GM18909 (cell line): ENCODE results near the gene INAVA.

Experiments used
- ATAC-seq: cut with Tn5 transposase; IDR thresholded peaks from one replicate; pipeline ENCODE4 v1.9.1; 2021; ENCODE audit warnings: mild to moderate bottlenecking; ENCODE audit not compliant: unreplicated experiment, poor library complexity

Gene INAVA, protein sequence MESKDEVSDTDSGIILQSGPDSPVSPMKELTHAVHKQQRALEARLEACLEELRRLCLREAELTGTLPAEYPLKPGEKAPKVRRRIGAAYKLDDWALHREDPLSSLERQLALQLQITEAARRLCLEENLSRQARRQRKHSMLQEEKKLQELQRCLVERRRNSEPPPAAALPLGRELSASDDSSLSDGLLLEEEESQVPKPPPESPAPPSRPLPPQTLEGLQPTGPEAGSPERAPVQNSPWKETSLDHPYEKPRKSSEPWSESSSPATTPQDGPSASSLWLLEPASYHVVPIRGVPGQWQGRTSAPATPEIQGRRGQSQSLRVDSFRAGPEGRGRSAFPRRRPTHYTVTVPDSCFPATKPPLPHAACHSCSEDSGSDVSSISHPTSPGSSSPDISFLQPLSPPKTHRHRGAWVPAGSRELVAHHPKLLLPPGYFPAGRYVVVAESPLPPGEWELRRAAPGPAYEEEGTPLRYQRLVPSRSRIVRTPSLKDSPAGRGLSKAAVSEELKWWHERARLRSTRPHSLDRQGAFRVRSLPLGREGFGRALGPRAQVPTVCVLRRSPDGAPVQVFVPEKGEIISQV

DNA sequence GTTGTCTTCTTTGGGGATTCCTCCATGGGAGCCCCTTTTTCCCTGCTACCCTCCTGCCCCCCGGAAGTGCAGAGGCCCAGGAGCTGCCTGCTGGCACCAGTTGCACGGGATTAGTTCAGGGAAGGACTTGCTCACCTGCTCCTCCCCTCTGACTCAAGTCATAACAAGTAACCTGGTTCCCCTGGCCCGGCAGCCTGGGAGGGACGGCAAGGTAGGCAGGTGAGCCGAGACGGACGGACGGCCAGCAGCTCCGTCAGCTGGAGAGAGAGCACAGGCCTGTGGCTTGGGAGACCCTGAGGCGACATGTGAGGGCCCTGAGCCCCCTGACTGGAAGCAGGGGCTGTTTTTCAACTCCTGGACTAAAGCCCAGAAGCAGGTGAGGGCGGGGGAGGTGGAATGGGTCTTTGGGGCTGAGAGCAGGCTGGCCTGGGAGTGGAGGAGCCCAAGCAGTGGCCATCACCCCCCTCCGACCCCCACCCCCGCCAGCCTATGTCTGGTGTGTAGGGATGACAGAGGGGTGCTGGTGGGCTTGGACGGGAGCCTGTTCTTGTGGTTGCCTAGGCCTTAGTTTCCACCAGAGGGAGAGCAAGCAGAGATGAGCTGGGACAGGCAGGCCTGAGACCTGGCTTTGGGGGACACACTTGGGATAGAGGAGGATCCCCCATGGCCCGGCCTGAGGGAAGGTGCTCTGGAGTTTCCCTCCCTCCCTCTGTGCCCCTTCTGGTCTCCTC lies at the start of gene INAVA:
INAVA (plus strand) TSS at position 189 of the 731 bp plus-strand sequence. CDS start 3,501 bp downstream, outside the sequence.
- no peak for ATAC-seq

DNA sequence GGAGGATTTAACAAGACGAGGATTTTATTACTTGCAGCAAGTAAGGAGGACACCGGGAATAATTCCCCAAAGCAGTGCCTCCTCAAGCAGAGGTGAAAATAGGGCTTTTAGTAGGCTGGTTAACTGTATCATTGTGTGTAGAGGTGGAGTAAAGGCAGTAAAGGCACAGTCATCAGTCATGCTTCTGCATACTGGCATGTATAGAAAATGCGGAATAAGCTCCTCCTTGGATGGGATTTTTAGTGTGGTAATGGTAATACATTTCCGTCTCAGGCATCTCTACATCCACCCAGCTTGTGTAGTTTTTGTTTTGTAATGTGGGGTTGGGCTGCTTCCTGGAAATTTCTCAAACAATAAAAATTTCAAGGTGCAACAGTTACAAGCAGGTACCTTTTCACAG lies 49.3 kb upstream of the INAVA start:
- no peak for ATAC-seq

DNA sequence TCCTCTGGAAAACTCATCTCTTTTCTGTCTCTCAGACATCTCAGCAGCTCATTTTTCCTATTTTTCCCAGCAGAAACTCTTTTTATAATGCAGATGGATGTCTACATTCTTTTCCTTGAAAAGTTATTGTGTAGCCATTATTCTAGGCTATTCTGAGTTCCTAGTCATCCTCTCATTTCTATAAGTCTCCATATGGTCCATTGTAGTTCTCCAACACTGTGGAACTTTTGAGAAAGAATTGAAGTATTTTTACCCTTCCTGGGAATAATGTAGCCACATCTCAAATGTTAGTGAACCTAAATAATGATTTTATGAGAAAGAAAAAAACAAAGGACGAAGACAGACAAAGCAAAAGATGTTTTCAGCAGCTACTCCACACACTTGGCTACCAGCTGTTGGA lies 48.3 kb upstream of the INAVA start:
- ATAC-seq, result no peak

DNA sequence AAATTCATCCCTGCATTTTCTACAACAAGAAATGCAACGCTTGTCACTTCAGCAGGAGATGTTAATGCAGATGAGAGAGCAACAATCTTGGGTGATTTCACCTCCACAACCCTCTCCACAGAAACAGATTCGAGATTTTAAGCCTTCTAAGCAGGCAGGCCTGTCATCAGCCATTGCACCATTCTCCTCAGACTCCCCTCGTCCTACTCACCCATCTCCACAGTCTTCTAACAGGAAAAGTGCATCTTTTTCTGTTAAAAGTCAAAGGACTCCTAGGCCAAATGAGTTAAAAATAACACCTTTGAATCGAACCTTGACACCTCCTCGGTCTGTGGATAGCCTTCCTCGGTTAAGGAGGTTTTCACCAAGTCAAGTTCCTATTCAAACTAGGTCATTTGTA lies 45.3 kb upstream of the INAVA start:
- ATAC-seq, result no peak

DNA sequence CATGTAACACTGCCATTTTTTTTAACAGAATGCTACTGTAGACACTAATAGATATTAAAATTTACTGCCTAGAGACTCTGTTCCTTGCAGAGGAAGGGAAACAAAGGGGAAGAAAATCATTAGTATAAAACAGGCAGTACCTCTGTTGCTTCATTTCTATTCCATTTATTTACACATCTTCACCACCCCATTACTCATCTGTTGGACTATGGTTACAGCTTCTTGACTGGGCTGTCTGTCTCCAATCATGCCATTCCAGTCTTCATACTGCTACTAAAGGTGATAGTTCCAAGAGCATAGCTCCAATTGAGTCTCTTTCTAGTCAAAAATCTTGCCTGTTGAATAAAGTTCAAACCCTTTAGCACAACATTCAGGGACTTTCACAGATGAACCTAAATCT lies 44.1 kb upstream of the INAVA start:
- no peak for ATAC-seq

DNA sequence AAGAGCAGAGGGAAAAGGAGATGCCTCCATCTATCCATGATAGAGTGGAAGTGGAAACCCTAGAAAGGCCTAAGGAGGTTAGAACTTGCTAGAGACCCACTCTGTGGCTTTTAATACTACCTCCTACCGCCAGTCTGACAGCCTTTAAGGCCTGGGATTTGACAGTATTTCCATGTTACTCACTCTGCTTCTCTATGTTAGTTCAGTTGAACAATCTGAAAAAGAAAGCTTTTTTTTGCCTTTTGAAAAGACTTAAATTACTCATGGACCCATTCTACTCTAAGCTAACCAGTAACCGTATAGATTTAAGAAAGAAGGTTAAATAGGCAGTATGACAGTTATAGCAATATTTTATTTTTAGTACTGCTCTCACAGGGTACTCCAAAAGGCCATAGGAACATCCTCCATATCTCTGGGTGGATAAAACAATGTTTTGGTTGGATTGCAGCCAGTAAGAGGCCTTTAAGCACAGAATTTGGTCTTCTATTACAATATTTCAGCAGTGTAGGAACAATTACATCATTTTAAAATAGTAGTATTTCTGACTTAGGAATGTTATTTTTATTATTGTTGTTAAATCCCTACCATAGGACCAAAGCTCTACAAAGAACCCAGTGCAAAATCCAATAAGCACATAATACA lies 37.9 kb upstream of the INAVA start:
- ATAC-seq, result no peak

DNA sequence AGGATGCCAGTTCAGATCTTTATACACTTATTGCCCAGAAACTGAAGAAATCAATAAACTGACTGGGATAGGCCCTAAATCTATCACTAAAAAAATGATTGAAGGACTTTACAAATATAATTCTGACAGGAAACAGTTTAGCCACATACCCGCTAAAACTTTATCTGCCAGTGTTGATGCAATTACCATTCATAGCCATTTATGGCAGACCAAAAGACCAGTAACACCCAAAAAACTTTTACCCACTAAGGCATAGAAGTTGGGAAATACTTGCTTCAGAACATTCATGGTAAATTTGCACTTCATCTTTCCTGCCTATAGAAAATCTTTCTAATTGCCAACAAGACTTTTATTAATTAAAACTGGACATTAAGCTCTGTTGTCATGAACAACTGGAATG lies 36.9 kb upstream of the INAVA start:
- no peak for ATAC-seq

DNA sequence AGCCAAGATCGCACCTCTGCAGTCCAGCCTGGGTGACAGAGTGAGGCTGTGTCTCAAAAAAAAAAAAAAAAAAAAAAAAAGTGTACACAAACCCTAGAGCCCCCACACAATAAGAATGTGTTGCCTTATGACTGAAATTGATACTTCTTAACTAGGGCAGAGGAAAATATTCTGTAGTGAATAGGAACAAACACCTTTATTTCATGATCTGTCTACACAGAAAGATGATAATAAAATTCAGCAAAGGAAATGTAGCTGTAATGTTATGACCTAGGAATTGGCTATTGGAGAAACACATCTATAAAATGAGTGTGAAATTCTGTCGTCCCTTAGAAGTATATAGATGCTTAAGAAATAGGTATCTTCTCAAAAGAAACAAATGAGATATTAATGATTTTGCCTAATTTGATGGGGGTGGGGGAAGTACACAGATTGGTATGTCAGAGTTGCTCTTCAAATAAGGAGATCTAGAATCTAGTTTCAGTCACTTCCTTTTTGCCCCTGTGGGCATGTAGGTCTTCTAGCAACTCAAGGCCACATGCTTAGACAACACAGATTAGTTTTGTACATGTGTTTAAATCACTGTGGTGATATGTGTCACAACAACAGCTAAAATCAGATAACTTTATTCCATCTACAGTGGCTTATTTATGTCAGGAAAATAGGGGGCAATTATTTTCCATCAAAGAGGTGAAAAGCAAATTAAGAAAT lies 32.6 kb upstream of the INAVA start:
- peak; percentile 23 for ATAC-seq

DNA sequence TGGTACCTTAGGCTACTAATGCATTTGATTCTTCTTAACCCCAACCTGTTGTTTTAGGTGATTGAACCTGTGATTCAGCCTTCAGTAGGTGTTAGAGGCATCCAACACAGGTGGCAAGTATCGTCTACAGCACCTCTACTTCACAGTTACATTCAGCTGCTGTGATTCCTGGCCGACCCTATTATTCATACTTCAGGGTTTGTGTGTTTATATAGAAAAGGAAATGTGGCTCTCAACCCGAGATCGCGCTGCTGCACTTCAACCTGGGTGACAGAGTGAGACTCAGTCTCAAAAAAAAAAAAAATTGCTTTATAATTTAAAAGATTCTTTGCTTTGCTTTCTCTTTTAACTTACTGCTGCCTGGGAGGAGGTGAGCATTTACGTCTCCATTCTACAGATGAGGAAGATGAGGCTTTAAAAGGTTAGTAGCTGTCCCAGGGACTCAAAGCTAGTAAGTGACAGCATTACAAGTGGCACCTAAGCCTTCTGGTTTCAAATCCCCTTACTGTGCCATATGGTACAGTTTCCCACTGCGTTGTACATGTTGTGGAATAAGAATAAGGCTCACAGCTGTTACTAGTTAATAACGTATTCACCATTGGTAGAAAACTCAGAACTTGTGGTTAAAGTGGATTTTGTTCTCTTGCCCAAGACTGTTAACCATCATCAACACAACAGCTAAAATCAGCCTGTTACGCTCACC lies 31.8 kb upstream of the INAVA start:
- no peak for ATAC-seq

DNA sequence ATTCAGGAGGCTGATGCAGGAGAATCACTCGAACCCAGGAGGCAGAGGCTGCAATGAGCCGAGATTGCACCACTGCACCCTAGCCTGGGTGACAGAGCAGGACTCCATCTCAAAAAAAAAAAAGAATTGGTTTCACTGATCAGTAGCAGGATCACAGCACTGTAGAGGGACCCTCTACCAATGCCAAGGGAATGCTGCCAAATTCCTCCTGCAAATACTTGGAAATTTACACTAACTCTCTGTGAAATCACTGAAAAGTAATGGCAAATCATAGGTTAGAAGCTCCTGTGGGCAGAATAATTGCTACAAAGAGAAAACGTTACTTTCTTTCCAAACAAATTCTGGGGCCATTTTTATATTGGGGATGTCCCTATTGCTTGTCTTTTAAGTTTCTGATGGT lies 28.6 kb upstream of the INAVA start:
- ATAC-seq, result no peak

DNA sequence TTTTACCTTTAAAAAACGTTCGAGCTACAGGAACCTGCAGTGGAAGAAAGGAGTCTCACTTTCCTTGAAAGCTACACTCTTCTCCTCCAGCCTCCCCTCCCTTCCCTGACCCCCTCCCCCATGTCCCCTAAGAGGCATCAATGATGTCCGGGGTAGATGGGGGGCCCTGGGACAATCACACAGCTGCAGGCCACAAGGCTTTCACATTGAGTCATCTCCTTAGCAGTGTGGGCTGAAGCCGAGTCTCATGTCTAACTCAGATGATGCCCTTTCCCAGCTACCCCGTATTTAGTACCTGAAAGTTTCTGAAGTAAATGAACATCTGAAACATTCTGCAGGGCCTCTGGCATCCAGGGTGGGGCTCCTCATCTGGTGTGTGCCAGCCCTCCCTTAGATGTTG lies 28.2 kb upstream of the INAVA start:
- ATAC-seq, result peak; percentile 84

DNA sequence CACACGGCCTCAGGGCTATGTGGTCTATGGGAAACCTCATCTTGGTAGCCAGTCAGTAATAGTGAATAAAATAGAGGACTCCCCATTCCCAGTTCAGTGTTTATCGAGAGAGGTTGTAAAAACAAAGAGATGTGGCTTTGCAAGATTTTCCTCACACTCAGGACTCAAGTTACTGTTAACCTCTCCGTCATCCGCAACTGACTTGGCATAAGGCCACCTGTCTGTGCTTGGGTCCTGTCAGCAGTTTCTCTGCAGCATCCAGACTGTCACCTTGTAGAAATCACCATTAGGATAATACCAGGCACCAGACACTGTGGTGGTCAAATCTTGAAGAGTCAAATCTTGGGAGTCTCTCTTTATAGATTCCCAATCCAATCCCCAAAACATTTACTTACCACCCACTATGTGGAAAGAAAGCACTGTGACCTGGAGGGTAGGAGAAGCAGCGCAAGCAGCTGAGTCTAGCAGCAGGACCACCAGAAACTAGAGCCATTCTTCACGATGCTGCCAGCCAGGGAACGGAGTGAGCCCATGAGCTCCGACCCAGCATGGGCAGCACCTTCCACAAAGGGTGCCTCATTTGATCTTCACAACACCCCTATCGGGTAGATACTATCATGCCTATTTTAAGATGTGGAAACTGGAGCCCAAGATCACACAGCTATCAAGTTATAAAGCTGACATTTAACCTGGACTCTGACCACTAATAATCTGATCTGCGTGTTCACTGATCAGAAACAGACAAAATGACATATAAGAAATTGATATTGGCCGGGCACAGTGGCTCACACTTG lies 27.5 kb upstream of the INAVA start:
- peak; percentile 2 for ATAC-seq

DNA sequence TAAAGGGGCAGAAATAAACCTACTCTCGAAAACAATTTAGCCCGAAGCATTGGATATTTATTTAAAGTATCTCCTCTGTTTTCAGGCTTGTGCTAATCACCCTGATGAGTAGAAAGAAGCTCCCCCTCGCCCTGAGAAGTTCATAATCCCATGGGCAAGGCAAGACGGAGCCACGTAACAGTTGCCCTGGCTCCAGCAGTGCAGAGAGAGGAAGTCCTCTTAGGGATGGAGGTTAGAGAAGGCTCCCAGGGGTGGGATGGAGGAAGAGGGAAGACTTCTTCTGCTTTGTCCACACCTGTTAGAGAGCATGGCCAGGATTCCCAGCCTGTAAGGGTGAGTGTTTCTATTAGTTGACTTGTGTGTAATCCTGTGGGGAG lies 25.3 kb upstream of the INAVA start:
- no peak for ATAC-seq

DNA sequence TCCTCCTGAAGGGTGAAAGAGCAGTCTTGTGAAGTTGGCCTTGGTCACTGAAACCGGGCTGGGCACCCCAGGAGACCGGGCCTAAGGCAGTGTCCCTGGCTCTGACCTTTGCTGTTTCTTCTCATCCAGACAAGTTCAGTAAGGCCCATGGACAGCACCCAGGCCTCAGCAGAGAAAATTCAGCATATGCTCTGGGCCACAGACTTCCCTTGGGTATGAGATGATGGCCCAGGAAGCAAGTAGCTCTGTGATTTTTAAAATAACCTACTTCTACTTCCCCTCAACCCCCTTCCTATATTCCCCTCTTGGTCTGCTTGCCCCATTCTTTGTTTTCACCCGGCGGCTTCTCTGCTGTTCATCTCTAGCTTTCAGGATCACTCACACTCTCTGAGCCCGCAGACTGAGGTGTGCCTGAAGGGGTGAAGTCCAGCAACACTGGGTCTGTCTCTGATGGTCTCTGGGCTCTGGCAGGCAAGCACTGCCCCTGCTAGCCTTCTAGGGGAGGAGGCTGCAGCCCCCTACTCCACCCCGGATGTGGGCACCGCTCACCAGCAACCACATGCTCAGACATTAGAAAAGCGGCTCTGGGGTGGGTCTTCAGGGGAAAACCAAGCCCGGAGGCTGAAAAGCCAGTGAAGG lies 24.8 kb upstream of the INAVA start:
- peak; percentile 49 for ATAC-seq

DNA sequence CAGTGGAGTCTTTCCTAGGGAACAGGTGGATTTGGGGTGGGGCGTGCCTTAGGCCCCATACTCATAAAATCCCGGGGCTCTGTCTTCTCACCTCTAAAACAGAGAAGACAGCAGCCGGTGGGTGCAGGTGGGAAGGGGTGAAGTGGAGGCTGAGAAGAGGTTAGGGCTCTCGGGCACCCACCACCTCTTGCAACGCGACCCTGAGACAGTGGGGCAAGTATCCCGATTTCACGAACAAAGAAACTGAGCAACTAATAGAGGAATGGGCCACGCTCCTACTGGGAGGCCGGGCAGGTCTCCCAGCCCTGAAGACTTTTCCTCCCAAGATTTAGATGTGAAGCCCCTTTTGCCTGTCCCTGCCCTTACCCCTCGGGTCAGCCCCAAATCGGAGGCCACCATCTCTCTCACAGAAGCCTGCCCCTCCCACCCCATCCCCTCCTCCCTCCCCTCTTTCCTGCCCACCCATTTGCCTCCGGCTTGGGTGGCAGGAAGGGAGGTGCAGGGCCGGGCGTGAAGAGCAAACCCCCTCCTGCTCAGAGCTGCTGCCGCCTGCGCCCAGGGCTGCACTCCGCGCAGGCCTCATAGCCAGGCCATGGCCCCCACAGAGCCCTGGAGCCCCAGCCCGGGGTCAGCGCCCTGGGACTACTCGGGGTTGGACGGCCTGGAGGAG lies 22.1 kb upstream of the INAVA start, which contains the start of gene GPR25:
GPR25 (plus strand) TSS at position 536 of the 670 bp plus-strand sequence; CDS start at position 593, 57 bp downstream.
- ATAC-seq, result no peak

DNA sequence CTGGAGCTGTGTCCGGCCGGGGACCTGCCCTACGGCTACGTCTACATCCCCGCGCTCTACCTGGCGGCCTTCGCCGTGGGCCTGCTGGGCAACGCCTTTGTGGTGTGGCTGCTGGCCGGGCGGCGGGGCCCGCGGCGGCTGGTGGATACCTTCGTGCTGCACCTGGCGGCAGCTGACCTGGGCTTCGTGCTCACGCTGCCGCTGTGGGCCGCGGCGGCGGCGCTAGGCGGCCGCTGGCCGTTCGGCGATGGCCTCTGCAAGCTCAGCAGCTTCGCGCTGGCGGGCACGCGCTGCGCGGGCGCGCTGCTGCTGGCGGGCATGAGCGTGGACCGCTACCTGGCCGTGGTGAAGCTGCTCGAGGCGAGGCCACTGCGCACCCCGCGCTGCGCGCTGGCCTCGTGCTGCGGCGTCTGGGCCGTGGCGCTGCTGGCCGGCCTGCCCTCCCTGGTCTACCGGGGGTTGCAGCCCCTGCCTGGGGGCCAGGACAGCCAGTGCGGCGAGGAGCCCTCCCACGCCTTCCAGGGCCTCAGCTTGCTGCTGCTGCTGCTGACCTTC lies 21.5 kb upstream of the INAVA start:
- ATAC-seq, result no peak

DNA sequence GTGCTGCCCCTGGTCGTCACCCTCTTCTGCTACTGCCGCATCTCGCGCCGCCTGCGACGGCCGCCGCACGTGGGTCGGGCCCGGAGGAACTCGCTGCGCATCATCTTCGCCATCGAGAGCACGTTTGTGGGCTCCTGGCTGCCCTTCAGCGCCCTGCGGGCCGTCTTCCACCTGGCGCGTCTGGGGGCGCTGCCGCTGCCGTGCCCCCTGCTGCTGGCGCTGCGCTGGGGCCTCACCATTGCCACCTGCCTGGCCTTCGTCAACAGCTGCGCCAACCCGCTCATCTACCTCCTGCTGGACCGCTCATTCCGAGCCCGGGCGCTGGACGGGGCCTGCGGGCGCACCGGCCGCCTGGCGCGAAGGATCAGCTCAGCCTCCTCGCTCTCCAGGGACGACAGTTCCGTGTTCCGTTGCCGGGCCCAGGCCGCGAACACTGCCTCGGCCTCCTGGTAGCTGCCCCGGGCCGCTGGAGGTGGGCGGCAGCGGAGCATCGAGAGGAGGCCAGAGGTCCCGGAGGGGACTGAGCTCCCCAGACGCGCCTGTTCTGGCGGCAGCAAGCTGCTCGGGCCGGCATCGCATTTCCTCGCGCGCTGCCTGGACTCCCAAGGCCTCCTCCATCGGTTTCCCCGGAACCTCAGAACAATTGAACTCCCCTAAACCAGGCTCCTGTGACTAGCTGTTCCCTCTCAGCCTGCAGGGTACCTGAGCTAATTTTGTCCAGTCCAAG lies 20.9 kb upstream of the INAVA start:
- no peak for ATAC-seq
